ENCODE measurements around the gene STARD10.
"Not testable (repeated sequence)": the region's sequence is repeated elsewhere in the genome, so short reads cannot be mapped to it uniquely, and the experiment has no call there.

The STARD10 gene

GRCh38 chr11:72826191-72826941, 32.5 kb upstream of the STARD10 start:
- peak; percentile 55 for DNase-seq

DNA sequence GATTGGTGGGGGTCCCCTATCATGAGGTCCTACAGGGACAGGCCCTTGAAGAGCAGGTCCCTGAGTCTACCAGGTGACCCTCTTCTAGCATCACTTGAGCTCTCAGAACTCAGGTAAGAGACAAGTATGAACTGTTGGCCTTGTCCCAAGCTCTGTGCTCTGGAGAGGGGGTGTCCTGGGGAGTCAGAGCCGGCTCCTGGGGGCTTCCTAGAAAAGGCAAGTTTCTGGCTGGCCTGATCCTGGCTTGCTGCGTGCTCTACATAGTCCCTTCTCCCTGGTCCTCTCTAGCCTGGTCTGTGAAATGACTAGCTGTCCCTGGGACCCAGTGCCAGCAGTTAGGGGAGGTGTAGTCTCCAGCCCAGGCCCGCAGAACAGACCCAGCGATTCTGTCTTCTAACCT, 31.8 kb upstream of the STARD10 start:
- DNase-seq = peak; percentile 54

GRCh38 chr11:72824811-72825505, 31.1 kb upstream of the STARD10 start:
- DNase-seq = peak; percentile 57

- no peak for DNase-seq
Observed at GRCh38 chr11:72824020-72824419, 30.2 kb upstream of the STARD10 start.

GRCh38 chr11:72823105-72823804, 29.4 kb upstream of the STARD10 start:
- DNase-seq = no peak

DNA sequence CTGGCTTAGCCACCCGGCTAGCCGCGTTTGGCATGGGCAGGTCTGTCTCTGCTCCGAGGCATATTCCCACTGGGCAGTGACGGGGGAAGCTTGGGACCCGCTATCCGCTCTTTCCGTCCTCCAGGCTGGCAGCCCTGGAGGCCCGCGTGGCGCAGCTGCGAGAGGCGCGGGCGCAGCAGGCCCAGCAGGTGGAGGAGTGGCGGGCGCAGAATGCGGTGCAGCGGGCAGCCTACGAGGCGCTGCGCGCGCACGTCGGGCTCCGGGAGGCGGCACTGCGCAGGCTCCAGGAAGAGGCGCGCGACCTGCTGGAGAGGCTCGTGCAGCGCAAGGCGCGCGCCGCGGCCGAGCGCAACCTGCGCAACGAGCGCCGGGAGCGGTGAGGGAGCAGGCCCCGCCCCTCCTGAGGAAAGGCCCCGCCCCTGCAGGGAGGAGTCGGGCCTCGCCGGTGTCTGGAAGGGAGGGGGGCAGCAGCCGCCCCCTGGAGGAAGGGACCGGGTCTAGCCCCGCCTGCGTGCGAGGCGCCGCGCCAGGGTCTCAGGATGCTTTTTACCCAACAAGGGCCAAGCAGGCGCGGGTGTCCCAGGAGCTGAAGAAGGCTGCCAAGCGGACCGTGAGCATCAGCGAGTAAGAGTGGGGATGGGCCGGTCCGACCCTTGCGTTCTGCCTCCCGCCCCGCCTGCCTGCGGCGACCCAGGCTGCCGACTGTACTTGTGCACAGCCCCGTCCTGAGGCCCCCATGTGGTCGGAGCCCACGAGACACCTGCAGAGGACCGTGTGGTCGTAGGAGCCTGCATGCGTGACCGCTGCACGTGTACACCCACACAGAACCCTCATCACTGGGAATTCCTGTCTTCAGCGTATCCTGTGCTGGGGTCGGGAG, 28.3 kb upstream of the STARD10 start:
- peak; percentile 98 for DNase-seq

- no peak for DNase-seq
Observed at GRCh38 chr11:72821221-72821919, 27.5 kb upstream of the STARD10 start.

DNA sequence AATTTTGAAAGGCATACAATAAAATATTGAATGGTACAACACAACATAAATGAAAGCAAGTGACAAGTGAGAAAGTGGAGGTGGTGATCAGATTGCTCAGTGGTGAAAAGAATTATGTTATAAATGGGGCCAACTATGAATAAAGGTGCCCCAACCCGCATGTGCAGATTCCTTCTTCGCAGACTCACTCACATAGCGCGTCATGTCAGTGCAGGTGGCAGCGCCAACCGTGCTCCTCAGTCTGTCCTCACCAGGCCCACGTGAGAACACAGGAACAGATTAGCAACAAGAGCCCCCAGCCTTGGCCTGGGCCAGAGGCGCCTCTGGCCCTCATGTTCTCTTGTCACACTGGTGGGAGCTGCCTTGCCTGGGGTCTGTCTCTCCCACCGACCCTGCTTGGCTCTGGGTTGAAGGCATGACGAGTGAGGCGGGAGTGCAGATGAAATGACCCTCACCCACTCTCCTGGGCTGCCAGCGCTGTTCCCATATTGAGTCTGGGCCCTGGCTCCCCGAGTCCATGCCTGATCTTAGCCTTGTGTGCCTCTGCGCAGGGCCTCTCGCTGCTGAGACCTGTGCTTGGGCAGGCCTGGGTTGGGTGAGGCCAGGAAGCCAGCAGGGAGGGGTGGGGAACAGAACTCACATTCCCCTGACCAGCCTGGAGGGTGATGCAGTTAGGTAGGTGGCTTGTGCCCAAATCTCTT, 26.7 kb upstream of the STARD10 start:
- DNase-seq = no peak

DNA sequence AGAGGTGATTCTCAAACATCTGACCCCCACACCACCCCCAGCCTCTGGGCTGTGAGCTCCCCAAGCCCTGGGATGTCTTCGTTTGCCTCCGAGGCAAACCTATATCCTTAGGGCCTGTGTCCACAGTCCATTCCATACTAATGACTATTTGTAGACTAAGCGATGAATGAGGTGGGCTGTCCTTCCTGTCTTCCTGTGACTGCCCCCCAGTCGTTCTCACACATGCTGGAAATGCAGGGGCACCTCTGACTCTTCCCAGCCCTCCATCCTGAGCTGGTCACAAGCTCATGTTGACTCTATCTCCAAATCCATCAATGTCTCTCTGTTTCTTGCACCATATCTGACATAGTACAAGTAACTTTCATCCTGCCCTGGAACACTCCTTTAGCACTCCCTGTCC, 25.1 kb upstream of the STARD10 start:
- DNase-seq = no peak

DNA sequence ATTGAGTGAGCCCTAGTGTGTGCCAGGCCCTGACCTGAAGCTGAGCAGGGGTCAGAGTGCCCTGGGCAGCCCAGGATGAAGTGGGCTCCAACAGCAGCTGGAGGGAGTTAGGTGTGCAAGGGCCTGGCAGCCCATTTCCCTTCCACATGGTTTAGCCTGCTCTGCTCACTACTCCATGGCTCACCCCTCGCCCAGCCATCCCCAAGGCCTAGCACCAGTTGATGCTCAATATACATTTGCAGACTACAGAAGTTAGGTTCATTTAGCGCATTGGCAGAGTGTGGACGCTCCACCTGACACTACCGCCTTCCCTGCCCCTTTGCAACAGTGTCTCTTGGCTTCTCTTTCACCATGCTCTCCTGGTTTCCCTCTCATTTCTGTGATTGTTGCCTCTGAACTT, 24.1 kb upstream of the STARD10 start:
- no peak for DNase-seq

DNA sequence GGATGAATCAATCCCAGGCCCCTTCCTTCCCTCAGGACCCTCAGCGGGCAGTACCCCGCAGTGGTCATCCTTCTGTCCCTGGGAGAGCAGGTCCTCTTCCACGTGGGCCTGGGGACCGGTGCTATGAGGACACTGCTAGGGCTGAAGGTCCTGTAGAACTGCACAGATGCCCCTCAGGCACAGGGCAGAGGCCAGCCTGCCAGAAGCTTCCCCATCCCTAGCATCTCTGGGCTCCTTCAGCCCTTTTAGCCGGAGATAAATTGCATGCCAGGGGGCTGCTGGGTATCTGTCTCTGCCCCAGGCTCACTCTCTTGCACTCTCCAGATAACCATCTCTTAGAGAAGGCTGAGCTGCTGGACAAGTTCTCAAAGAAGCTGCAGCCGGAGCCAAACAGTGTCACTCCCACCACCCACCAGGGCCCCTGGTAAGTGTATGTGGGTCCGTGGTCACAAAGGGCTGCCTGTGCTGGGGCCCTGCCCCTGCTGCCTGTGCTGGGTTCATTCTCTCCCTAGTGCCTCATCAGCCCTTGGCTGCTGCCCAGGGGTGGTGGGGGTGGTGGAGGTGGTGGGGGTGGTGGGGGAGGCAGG, 22.6 kb upstream of the STARD10 start:
- DNase-seq = no peak

GRCh38 chr11:72815110-72815618, 21.3 kb upstream of the STARD10 start:
- DNase-seq = no peak

GRCh38 chr11:72814286-72815109, 20.7 kb upstream of the STARD10 start, which contains the start of gene ATG16L2:
TSS of gene ATG16L2 (plus strand) at chr11:72814411. CDS start at chr11:72814446, 35 bp downstream.
- no peak for DNase-seq

GRCh38 chr11:72813740-72814285, 20.0 kb upstream of the STARD10 start:
- DNase-seq = peak; percentile 99

GRCh38 chr11:72812967-72813739, 19.3 kb upstream of the STARD10 start:
- DNase-seq = peak; percentile 86

- DNase-seq = no peak
Observed at GRCh38 chr11:72812604-72812966, 18.7 kb upstream of the STARD10 start.

GRCh38 chr11:72811686-72812085, 17.8 kb upstream of the STARD10 start:
- not testable (repeated sequence) for DNase-seq

DNA sequence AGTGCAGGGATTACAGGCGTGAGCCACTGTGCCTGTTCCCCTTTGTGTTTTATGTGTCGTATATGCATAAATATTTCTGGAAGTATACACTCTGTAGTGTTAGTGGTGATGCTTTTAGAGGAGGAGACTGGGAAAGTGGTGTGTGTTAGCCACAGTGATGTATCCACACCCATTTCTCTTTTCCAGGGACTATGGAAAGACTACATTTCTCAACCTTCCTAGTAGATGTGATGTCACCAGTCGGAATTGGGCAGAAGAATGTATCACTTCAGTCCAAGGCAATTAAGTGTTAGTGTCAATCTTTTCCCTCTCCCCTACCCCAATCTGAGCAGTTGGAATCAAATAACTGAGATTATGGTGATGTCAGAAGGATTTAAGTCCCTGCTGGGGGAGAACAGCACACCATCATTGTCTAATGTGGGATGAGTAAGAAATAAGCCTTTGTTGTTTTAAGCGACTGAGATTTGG, 14.5 kb upstream of the STARD10 start:
- no peak for DNase-seq

GRCh38 chr11:72807792-72808191, 13.9 kb upstream of the STARD10 start:
- no peak for DNase-seq
